WTC11 (cell line): ENCODE measurements around the gene MACROD2. TPM values are rescaled to one million over a fixed set of nuclear protein-coding genes. Genes with fewer than 3 reads are reported as not detected.
A peak's percentile ranks its signal among the peaks of the same experiment; 100 is the strongest.

Experiments used
- ATAC-seq: fragments of 200-7000 bp; cut with Tn5 transposase; 2 replicates; pipeline ENCODE4 v1.10.0; 2021; ENCODE audit warnings: mild to moderate bottlenecking, moderate library complexity
- CTCF ChIA-PET: fragments of 300-600 bp; sonication (Branson Sonifier 250); formaldehyde crosslinking; loops from one replicate; lab custom pipeline; 2021; ENCODE audit warnings: antibody characterized with exemption; lab: Charles Lee
- POLR2A ChIA-PET: fragments of 350-600 bp; sonication (Branson Sonifier 250); formaldehyde crosslinking; loops from one replicate; lab custom pipeline; 2021; ENCODE audit warnings: antibody characterized with exemption; lab: Charles Lee
- DNase-seq: peaks from one replicate; pipeline ENCODE4 v3.0.0; 2021; ENCODE audit warnings: low spot score
- H3K27ac Mint-ChIP-seq: 2 replicates; pipeline ENCODE4 v1.8.0; 2021; ENCODE audit warnings: mixed read lengths
- H3K27me3 Mint-ChIP-seq: 2 replicates; pipeline ENCODE4 v1.8.0; 2021; ENCODE audit warnings: low read depth, mild to moderate bottlenecking, moderate library complexity, mixed read lengths
- H3K36me3 Mint-ChIP-seq: 2 replicates; pipeline ENCODE4 v1.8.0; 2021; ENCODE audit warnings: mixed read lengths
- H3K4me1 Mint-ChIP-seq: 2 replicates; pipeline ENCODE4 v1.8.0; 2022; ENCODE audit warnings: mixed read lengths
- H3K4me3 Mint-ChIP-seq: 2 replicates; pipeline ENCODE4 v1.8.0; 2021; ENCODE audit warnings: mild to moderate bottlenecking, moderate library complexity, mixed read lengths
- H3K9me3 Mint-ChIP-seq: 2 replicates; pipeline ENCODE4 v1.8.0; 2021; ENCODE audit warnings: mixed read lengths
- ATF1 ChIP-seq: sonication (generic); formaldehyde crosslinking; IDR thresholded peaks from 2 replicates; pipeline ENCODE4 v1.8.1; 2023; ENCODE audit warnings: mild to moderate bottlenecking, moderate library complexity, missing genetic modification reagents
- CBFB ChIP-seq: sonication (generic); formaldehyde crosslinking; IDR thresholded peaks from 2 replicates; pipeline ENCODE4 v1.8.1; 2022; ENCODE audit warnings: mild to moderate bottlenecking, low read depth, missing genetic modification reagents
- CREM ChIP-seq: sonication (generic); formaldehyde crosslinking; IDR thresholded peaks from 2 replicates; pipeline ENCODE4 v1.8.1; 2022; ENCODE audit warnings: mild to moderate bottlenecking, missing genetic modification reagents, moderate library complexity
- ELF4 ChIP-seq: sonication (generic); formaldehyde crosslinking; IDR thresholded peaks from 2 replicates; pipeline ENCODE4 v1.8.1; 2022; ENCODE audit warnings: low read depth, mild to moderate bottlenecking, moderate library complexity, missing genetic modification reagents
- EMX1 ChIP-seq: fragments of 250-450 bp; sonication (Bioruptor Pico); IDR thresholded peaks from 2 replicates; pipeline ENCODE4 v1.8.0; 2021; ENCODE audit warnings: mild to moderate bottlenecking
- ESRRA ChIP-seq: sonication (generic); formaldehyde crosslinking; IDR thresholded peaks from 2 replicates; pipeline ENCODE4 v1.8.1; 2022; ENCODE audit warnings: mild to moderate bottlenecking, missing genetic modification reagents, borderline replicate concordance
- FOXJ3 ChIP-seq: sonication (generic); formaldehyde crosslinking; IDR thresholded peaks from 2 replicates; pipeline ENCODE4 v1.9.0; 2021; ENCODE audit warnings: missing genetic modification reagents, mild to moderate bottlenecking, borderline replicate concordance
- FOXP4 ChIP-seq: sonication (generic); formaldehyde crosslinking; IDR thresholded peaks from 2 replicates; pipeline ENCODE4 v1.8.0; 2022; ENCODE audit warnings: mild to moderate bottlenecking, missing genetic modification reagents
- GABPB1 ChIP-seq: sonication (generic); formaldehyde crosslinking; IDR thresholded peaks from 2 replicates; pipeline ENCODE4 v1.8.1; 2023; ENCODE audit warnings: mild to moderate bottlenecking, missing genetic modification reagents
- GRHL2 ChIP-seq: fragments of 250-450 bp; sonication (Bioruptor Pico); IDR thresholded peaks from 2 replicates; pipeline ENCODE4 v1.8.0; 2022; ENCODE audit warnings: mild to moderate bottlenecking, moderate library complexity; ENCODE audit not compliant: insufficient replicate concordance, severe bottlenecking
- NFATC4 ChIP-seq: fragments of 250-450 bp; sonication (Bioruptor Pico); IDR thresholded peaks from 2 replicates; pipeline ENCODE4 v1.9.0; 2021; ENCODE audit warnings: mild to moderate bottlenecking
- NFE2L1 ChIP-seq: sonication (generic); formaldehyde crosslinking; IDR thresholded peaks from 2 replicates; pipeline ENCODE4 v1.8.1; 2023; ENCODE audit warnings: missing genetic modification reagents
- NR2C2 ChIP-seq: sonication (generic); formaldehyde crosslinking; IDR thresholded peaks from 2 replicates; pipeline ENCODE4 v1.8.0; 2022; ENCODE audit warnings: mild to moderate bottlenecking, missing genetic modification reagents
- RELA ChIP-seq: sonication (generic); formaldehyde crosslinking; IDR thresholded peaks from 2 replicates; pipeline ENCODE4 v1.8.1; 2022; ENCODE audit warnings: missing genetic modification reagents, mild to moderate bottlenecking, borderline replicate concordance
- RORB ChIP-seq: fragments of 250-450 bp; sonication (Bioruptor Pico); IDR thresholded peaks from 2 replicates; pipeline ENCODE4 v1.9.0; 2021; ENCODE audit warnings: mild to moderate bottlenecking
- SP1 ChIP-seq: sonication (generic); formaldehyde crosslinking; conservative IDR thresholded peaks from 2 replicates; pipeline ENCODE4 v1.8.1; 2022; ENCODE audit warnings: missing genetic modification reagents
- TEAD1 ChIP-seq: sonication (generic); formaldehyde crosslinking; IDR thresholded peaks from 2 replicates; pipeline ENCODE4 v1.8.0; 2022; ENCODE audit warnings: mild to moderate bottlenecking, missing genetic modification reagents
- USF1 ChIP-seq: sonication (generic); formaldehyde crosslinking; IDR thresholded peaks from 2 replicates; pipeline ENCODE4 v1.8.0; 2022; ENCODE audit warnings: mild to moderate bottlenecking, missing genetic modification reagents
- USF2 ChIP-seq: sonication (generic); formaldehyde crosslinking; IDR thresholded peaks from 2 replicates; pipeline ENCODE4 v1.8.1; 2023; ENCODE audit warnings: mild to moderate bottlenecking, missing genetic modification reagents, moderate library complexity
- ZNF121 ChIP-seq: sonication (generic); formaldehyde crosslinking; IDR thresholded peaks from 2 replicates; pipeline ENCODE4 v1.8.0; 2023; ENCODE audit warnings: missing genetic modification reagents
- ZNF219 ChIP-seq: sonication (generic); formaldehyde crosslinking; IDR thresholded peaks from 2 replicates; pipeline ENCODE4 v1.8.0; 2023; ENCODE audit warnings: missing genetic modification reagents, mild to moderate bottlenecking, borderline replicate concordance
- ZNF232 ChIP-seq: sonication (generic); formaldehyde crosslinking; IDR thresholded peaks from 2 replicates; pipeline ENCODE4 v1.8.0; 2022; ENCODE audit warnings: mild to moderate bottlenecking, missing genetic modification reagents
- ZNF317 ChIP-seq: sonication (generic); formaldehyde crosslinking; IDR thresholded peaks from 2 replicates; pipeline ENCODE4 v1.8.1; 2023; ENCODE audit warnings: low read depth, mild to moderate bottlenecking, moderate library complexity, missing genetic modification reagents, borderline replicate concordance
- ZNF396 ChIP-seq: fragments of 250-450 bp; sonication (Bioruptor Pico); IDR thresholded peaks from 2 replicates; pipeline ENCODE4 v1.8.0; 2021; ENCODE audit warnings: mild to moderate bottlenecking, moderate library complexity, borderline replicate concordance
- ZNF425 ChIP-seq: fragments of 250-450 bp; sonication (Bioruptor Pico); conservative IDR thresholded peaks from 2 replicates; pipeline ENCODE4 v1.9.0; 2021; ENCODE audit warnings: mild to moderate bottlenecking
- total RNA-seq: library from RNA; stranded (reverse); gene quantifications from 3 replicates; pipeline ENCODE4 v1.2.3, GENCODE V29; 2021
- TF ChIP-seq, protein P1 (sequence below): sonication (generic); formaldehyde crosslinking; IDR thresholded peaks from 2 replicates; pipeline ENCODE4 v1.8.1; 2023; ENCODE audit warnings: mild to moderate bottlenecking, missing genetic modification reagents
- TF ChIP-seq, protein P2 (sequence below): fragments of 250-450 bp; sonication (Bioruptor Pico); IDR thresholded peaks from 2 replicates; pipeline ENCODE4 v1.9.0; 2021; ENCODE audit warnings: mild to moderate bottlenecking

MACROD2 gene
- total RNA-seq, 1 experiment from 2014 or later = 4.1 TPM

DNA sequence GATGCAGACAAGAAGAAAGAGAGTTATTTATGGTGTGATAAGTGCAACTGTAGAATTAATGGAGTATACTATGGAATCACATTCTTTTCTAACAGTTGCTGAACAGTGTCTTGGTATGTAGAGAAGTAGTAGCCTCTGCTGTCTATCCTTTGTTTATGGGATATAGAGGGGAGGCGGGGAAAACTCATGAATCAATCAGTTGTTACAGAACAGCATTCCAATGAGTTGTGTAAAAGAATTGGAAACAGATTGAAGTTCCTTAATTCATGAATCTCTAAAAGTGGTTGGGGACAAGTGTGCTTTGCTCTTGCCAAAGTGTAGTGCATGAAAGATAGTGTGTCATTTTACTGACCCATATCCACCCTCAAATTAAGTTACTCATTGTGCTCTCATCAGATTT, 264.4 kb downstream of the MACROD2 start:
- no peak for DNase-seq
- TF ChIP-seq NFATC4 = no peak
- no peak for TF ChIP-seq FOXP4 (CRISPR knock-in tag)
- no peak for TF ChIP-seq ZNF396 (CRISPR knock-in tag)
- no peak for TF ChIP-seq CREM (CRISPR knock-in tag)
- TF ChIP-seq, protein P1, sequence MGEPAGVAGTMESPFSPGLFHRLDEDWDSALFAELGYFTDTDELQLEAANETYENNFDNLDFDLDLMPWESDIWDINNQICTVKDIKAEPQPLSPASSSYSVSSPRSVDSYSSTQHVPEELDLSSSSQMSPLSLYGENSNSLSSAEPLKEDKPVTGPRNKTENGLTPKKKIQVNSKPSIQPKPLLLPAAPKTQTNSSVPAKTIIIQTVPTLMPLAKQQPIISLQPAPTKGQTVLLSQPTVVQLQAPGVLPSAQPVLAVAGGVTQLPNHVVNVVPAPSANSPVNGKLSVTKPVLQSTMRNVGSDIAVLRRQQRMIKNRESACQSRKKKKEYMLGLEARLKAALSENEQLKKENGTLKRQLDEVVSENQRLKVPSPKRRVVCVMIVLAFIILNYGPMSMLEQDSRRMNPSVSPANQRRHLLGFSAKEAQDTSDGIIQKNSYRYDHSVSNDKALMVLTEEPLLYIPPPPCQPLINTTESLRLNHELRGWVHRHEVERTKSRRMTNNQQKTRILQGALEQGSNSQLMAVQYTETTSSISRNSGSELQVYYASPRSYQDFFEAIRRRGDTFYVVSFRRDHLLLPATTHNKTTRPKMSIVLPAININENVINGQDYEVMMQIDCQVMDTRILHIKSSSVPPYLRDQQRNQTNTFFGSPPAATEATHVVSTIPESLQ (CRISPR knock-in tag) = no peak
- no peak for TF ChIP-seq GABPB1 (CRISPR knock-in tag)
- no peak for TF ChIP-seq ZNF232
- no peak for TF ChIP-seq GRHL2 (CRISPR knock-in tag)
- no peak for TF ChIP-seq SP1 (CRISPR knock-in tag)
- TF ChIP-seq, protein P2, sequence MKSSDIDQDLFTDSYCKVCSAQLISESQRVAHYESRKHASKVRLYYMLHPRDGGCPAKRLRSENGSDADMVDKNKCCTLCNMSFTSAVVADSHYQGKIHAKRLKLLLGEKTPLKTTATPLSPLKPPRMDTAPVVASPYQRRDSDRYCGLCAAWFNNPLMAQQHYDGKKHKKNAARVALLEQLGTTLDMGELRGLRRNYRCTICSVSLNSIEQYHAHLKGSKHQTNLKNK (CRISPR knock-in tag) = no peak
- no peak for TF ChIP-seq CBFB (CRISPR knock-in tag)
- TF ChIP-seq ELF4 (CRISPR knock-in tag) = no peak
- TF ChIP-seq, all 79 proteins: peak for 0
- Mint-ChIP-seq H3K27ac (no peak overlapping the region), H3K9me3 (peaks cover 8% of the 10 kb centered on the region), H3K4me1 (no peaks in the 10 kb centered on the region), H3K4me3 (no peak overlapping the region), H3K36me3 (no peaks in the 10 kb centered on the region), H3K27me3 (no peaks in the 10 kb centered on the region)
- ChIA-PET POLR2A (no interaction called here), CTCF (no interaction called here)
- ATAC-seq = no peak

GRCh38 chr20:14260367-14260766, 265.1 kb downstream of the MACROD2 start:
- DNase-seq = no peak
- no peaks in the 10 kb centered on the region for H3K4me1 Mint-ChIP-seq
- no peak for ATAC-seq
- no peaks in the 10 kb centered on the region for H3K27me3 Mint-ChIP-seq
- H3K27ac Mint-ChIP-seq = no peak overlapping the region
- CTCF ChIA-PET = no interaction called here
- H3K4me3 Mint-ChIP-seq = no peak overlapping the region
- TF ChIP-seq ZNF317 (CRISPR knock-in tag) (no peak), NFE2L1 (CRISPR knock-in tag) (no peak), NR2C2 (CRISPR knock-in tag) (no peak)
- 0 out of 2 replicates have a peak, but pooled peaks cover 3% of the 10 kb centered on the region for H3K9me3 Mint-ChIP-seq
- POLR2A ChIA-PET = no interaction called here
- H3K36me3 Mint-ChIP-seq = no peaks in the 10 kb centered on the region

GRCh38 chr20:14264869-14265268, 269.6 kb downstream of the MACROD2 start:
- POLR2A ChIA-PET = no interaction called here
- Mint-ChIP-seq H3K27ac (no peak overlapping the region), H3K4me1 (no peaks in the 10 kb centered on the region), H3K36me3 (no peaks in the 10 kb centered on the region), H3K27me3 (no peaks in the 10 kb centered on the region), H3K9me3 (peaks cover 10% of the 10 kb centered on the region; the same call in 1 of the 2 replicates), H3K4me3 (no peak overlapping the region)
- DNase-seq (no peak), ATAC-seq (peak; percentile 76)
- CTCF ChIA-PET = interaction anchor here (1.9 to 2.4 kb wide), 2 partner anchors 71 to 123 kb away, joined by 5 to 11 read pairs; no protein-coding TSS in a partner anchor
- no peak for TF ChIP-seq ESRRA (CRISPR knock-in tag)
- no peak for TF ChIP-seq RELA (CRISPR knock-in tag)
- TF ChIP-seq ZNF219 (CRISPR knock-in tag) = no peak
- no peak for TF ChIP-seq ZNF425 (CRISPR knock-in tag)
- TF ChIP-seq EMX1 (CRISPR knock-in tag) = no peak
- TF ChIP-seq USF1 (CRISPR knock-in tag) = no peak
- no peak for TF ChIP-seq TEAD1
- no peak for TF ChIP-seq USF2
- no peak for TF ChIP-seq ZNF121 (CRISPR knock-in tag)
- TF ChIP-seq FOXJ3 (CRISPR knock-in tag) = no peak
- no peak for TF ChIP-seq ZNF317 (CRISPR knock-in tag)
- no peak for TF ChIP-seq ATF1 (CRISPR knock-in tag)
- TF ChIP-seq RORB (CRISPR knock-in tag) = no peak
- no peak for TF ChIP-seq NR2C2 (CRISPR knock-in tag)
